Loucy (cell line): ENCODE data around the gene BRSK2.

Experiments used
- CTCF ChIP-seq: fragments of 200-600 bp; sonication (generic); conservative IDR thresholded peaks from 2 replicates; pipeline ENCODE4 v1.5.1; 2014; ENCODE audit warnings: mild to moderate bottlenecking, antibody characterized with exemption, low read length
- EZH2phosphoT487 ChIP-seq: fragments of 200-600 bp; IDR thresholded peaks from 2 replicates; pipeline ENCODE4 v1.6.1; 2018; ENCODE audit warnings: antibody characterized with exemption, mild to moderate bottlenecking, moderate library complexity, borderline replicate concordance

- no peak for TF ChIP-seq CTCF
- no peak for TF ChIP-seq EZH2phosphoT487
Observed at GRCh38 chr11:1462698-1462975, 72.9 kb downstream of the BRSK2 start.
